OCI-LY1 (cell line): ENCODE data around the gene MSMP.

ENCODE experiments used
- H2AFZ ChIP-seq: fragments of 200-600 bp; sonication (generic), shearing (Covaris generic); 2 replicates; pipeline ENCODE4 v1.6.0; 2014; ENCODE audit warnings: antibody characterized with exemption, mild to moderate bottlenecking, low read length
- H3F3A ChIP-seq: fragments of 200-600 bp; sonication (generic), shearing (Covaris generic); 2 replicates; pipeline ENCODE4 v1.6.0; 2014; ENCODE audit warnings: mild to moderate bottlenecking, antibody characterized with exemption, low read length, moderate library complexity; ENCODE audit not compliant: insufficient read depth
- H3K27ac ChIP-seq: fragments of 200-600 bp; sonication (generic); 2 replicates; pipeline ENCODE4 v1.5.1; 2014; ENCODE audit warnings: low read length, mixed run types, mild to moderate bottlenecking, low read depth; ENCODE audit not compliant: poor library complexity, severe bottlenecking
- H3K27me3 ChIP-seq: fragments of 200-600 bp; sonication (generic); 2 replicates; pipeline ENCODE4 v1.6.0; 2014; ENCODE audit warnings: antibody characterized with exemption, mild to moderate bottlenecking, low read length, moderate library complexity; ENCODE audit not compliant: insufficient read depth
- H3K36me3 ChIP-seq: fragments of 200-600 bp; sonication (generic); 2 replicates; pipeline ENCODE4 v1.6.1; 2014; ENCODE audit warnings: mild to moderate bottlenecking, antibody characterized with exemption, low read length, moderate library complexity, mixed read lengths; ENCODE audit not compliant: insufficient read depth
- H3K4me1 ChIP-seq: fragments of 200-600 bp; sonication (generic); 2 replicates; pipeline ENCODE4 v1.5.1; 2014; ENCODE audit warnings: mild to moderate bottlenecking, low read length, moderate library complexity; ENCODE audit not compliant: insufficient read depth, severe bottlenecking
- H3K4me2 ChIP-seq: fragments of 200-600 bp; sonication (generic), shearing (Covaris generic); 2 replicates; pipeline ENCODE4 v1.6.1; 2014; ENCODE audit warnings: low read length
- H3K4me3 ChIP-seq: fragments of 200-600 bp; sonication (generic); 2 replicates; pipeline ENCODE4 v1.5.1; 2014; ENCODE audit warnings: low read length, low read depth, mild to moderate bottlenecking, mixed read lengths; ENCODE audit not compliant: poor library complexity, severe bottlenecking
- H3K79me2 ChIP-seq: fragments of 200-600 bp; shearing (Covaris generic); 2 replicates; pipeline ENCODE4 v1.6.1; 2016; ENCODE audit warnings: mixed run types, low read length, mixed read lengths; ENCODE audit not compliant: insufficient read depth
- H3K9ac ChIP-seq: fragments of 200-600 bp; sonication (generic), shearing (Covaris generic); 2 replicates; pipeline ENCODE4 v1.6.1; 2014; ENCODE audit warnings: mild to moderate bottlenecking, low read length, mixed read lengths
- H3K9me2 ChIP-seq: fragments of 200-600 bp; sonication (generic), shearing (Covaris generic); 2 replicates; pipeline ENCODE4 v1.6.1; 2014; ENCODE audit warnings: low read depth, mild to moderate bottlenecking, low read length, mixed read lengths
- H3K9me3 ChIP-seq: fragments of 200-600 bp; shearing (Covaris generic); 2 replicates; pipeline ENCODE4 v1.6.1; 2014; ENCODE audit warnings: low read length, mixed read lengths
- H4K20me1 ChIP-seq: fragments of 200-600 bp; sonication (generic), shearing (Covaris generic); 2 replicates; pipeline ENCODE4 v1.6.0; 2016; ENCODE audit warnings: mild to moderate bottlenecking, low read length; ENCODE audit not compliant: insufficient read depth
- EZH2 ChIP-seq: fragments of 200-600 bp; sonication (generic), shearing (Covaris generic); IDR thresholded peaks from 2 replicates; pipeline ENCODE4 v1.8.0; 2017; ENCODE audit warnings: borderline replicate concordance, mixed run types, mild to moderate bottlenecking, antibody characterized with exemption, low read length, moderate library complexity, mixed read lengths
- TF ChIP-seq, protein P1 (sequence below): fragments of 200-600 bp; sonication (generic), shearing (Covaris generic); IDR thresholded peaks from 2 replicates; pipeline ENCODE4 v1.5.1; 2017; ENCODE audit warnings: mild to moderate bottlenecking, antibody characterized with exemption, low read length, moderate library complexity, mixed read lengths

The MSMP gene

DNA sequence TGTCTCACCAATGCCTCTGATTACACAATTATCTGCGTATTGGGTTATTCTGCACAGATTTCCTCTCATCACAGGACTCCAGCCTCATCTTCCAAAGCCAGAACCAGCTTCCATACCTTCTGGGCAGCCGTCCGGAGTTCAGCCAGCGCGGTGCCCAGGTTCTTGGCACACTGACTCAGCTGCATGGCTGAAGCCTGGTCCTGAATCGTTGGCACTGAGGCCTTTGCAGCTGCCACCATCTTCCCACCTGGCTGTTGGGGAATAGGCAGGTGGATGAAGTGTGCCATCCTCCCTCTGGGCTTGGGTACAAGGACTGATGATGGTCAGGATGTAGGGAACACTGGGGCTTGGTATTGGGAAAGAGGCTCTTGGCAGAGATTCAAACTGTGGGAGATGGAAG is 40.0 kb downstream of the MSMP start:
- Histone ChIP-seq H3K4me3 (no peak overlapping the region), H4K20me1 (no peaks in the 10 kb centered on the region), H3K9me3 (no peaks in the 10 kb centered on the region), H3K27me3 (no peaks in the 10 kb centered on the region), H3K4me1 (no peaks in the 10 kb centered on the region), H3F3A (no peaks in the 10 kb centered on the region), H3K36me3 (peaks cover 90% of the 10 kb centered on the region), H3K9ac (no peak overlapping the region), H3K79me2 (no peaks in the 10 kb centered on the region), H3K27ac (no peak overlapping the region), H2AFZ (no peak overlapping the region), H3K4me2 (no peak overlapping the region), H3K9me2 (no peaks in the 10 kb centered on the region)
- no peak for TF ChIP-seq EZH2
- TF ChIP-seq, protein P1, sequence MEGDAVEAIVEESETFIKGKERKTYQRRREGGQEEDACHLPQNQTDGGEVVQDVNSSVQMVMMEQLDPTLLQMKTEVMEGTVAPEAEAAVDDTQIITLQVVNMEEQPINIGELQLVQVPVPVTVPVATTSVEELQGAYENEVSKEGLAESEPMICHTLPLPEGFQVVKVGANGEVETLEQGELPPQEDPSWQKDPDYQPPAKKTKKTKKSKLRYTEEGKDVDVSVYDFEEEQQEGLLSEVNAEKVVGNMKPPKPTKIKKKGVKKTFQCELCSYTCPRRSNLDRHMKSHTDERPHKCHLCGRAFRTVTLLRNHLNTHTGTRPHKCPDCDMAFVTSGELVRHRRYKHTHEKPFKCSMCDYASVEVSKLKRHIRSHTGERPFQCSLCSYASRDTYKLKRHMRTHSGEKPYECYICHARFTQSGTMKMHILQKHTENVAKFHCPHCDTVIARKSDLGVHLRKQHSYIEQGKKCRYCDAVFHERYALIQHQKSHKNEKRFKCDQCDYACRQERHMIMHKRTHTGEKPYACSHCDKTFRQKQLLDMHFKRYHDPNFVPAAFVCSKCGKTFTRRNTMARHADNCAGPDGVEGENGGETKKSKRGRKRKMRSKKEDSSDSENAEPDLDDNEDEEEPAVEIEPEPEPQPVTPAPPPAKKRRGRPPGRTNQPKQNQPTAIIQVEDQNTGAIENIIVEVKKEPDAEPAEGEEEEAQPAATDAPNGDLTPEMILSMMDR, result no peak

DNA sequence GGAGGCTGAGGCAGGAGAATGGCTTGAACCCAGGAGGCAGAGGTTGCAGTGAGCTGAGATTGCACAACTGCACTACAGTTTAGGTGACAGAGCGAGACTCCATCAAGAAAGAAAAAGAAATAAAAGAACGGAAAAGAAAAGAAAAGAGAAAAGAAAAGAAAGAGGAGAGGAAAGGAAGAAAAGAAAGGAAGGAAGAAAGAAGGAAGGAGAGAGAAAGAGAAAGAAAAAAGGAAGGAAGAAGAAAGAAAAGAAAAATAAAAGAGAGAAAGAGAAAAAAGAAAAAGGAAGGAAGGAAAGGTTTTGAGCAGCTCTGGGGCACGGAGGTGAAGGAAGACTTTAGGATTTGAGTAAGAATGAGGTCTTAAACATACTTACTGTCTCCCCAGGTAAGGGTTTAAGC is 40.5 kb downstream of the MSMP start:
- Histone ChIP-seq H4K20me1 (no peaks in the 10 kb centered on the region), H3K9me2 (no peaks in the 10 kb centered on the region), H2AFZ (no peak overlapping the region), H3K27ac (no peak overlapping the region), H3F3A (no peaks in the 10 kb centered on the region), H3K9ac (no peak overlapping the region), H3K36me3 (peaks cover 90% of the 10 kb centered on the region), H3K4me2 (no peak overlapping the region), H3K9me3 (no peaks in the 10 kb centered on the region), H3K4me3 (no peak overlapping the region), H3K79me2 (no peaks in the 10 kb centered on the region), H3K4me1 (no peaks in the 10 kb centered on the region), H3K27me3 (no peaks in the 10 kb centered on the region)
- TF ChIP-seq EZH2, result no peak

DNA sequence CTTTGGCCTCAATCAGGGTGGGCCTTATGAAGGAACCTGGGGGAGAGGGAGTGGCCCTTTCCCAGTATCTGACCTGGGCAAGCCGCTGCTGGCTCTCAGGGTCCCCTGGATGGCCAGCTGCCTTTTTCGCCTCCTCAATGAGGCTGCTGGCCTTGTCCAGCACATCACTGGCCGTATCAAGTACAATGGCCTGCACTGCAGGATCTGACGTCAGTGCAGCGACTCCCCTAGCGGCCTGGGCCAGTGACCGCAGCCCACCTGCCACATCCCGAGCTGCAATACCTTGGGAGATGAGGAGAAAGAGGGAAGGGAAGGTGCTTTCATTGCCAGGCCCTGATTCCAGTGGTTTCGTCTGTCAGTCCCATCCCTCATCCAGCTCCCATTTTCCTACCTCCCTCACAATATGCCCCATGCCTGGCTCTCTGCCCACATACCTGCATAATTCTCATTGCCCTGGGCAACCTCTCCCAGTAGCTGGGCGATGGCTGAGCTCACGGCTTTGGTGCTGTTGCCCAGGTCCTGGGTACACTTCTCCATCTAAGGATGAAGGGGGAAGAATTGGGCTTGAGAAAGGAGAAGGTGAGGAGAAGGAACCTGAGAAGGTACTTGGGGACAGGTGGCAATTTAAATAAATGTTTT is 41.2 kb downstream of the MSMP start:
- no peak overlapping the region for H3K27ac ChIP-seq
- H3K36me3 ChIP-seq, result peaks cover 90% of the 10 kb centered on the region
- TF ChIP-seq EZH2, result no peak
- TF ChIP-seq, protein P1, result no peak
- H3K27me3 ChIP-seq, result no peaks in the 10 kb centered on the region
- H3K4me1 ChIP-seq, result no peaks in the 10 kb centered on the region
- H2AFZ ChIP-seq, result no peak overlapping the region
- H3K4me3 ChIP-seq, result no peak overlapping the region
- H3K79me2 ChIP-seq, result no peaks in the 10 kb centered on the region
- no peaks in the 10 kb centered on the region for H3K9me2 ChIP-seq
- no peaks in the 10 kb centered on the region for H3F3A ChIP-seq
- H4K20me1 ChIP-seq, result no peaks in the 10 kb centered on the region
- H3K4me2 ChIP-seq, result no peak overlapping the region
- no peak overlapping the region for H3K9ac ChIP-seq
- H3K9me3 ChIP-seq, result no peaks in the 10 kb centered on the region
